GM04503 (cell line): ENCODE results near the gene DYNC1H1.
"Not testable (repeated sequence)": the region's sequence is repeated elsewhere in the genome, so short reads cannot be mapped to it uniquely, and the experiment has no call there.

ENCODE experiments used
- DNase-seq: peaks from one replicate; pipeline ENCODE4 v3.0.0-alpha.2; 2012; ENCODE audit warnings: low read depth

The DYNC1H1 gene

GRCh38 chr14:102063808-102064429 is 99.5 kb downstream of the DYNC1H1 start:
- no peak for DNase-seq

- DNase-seq = not testable (repeated sequence)
These were observed 100.2 kb downstream of the DYNC1H1 start for GRCh38 chr14:102064590-102064989.

DNA sequence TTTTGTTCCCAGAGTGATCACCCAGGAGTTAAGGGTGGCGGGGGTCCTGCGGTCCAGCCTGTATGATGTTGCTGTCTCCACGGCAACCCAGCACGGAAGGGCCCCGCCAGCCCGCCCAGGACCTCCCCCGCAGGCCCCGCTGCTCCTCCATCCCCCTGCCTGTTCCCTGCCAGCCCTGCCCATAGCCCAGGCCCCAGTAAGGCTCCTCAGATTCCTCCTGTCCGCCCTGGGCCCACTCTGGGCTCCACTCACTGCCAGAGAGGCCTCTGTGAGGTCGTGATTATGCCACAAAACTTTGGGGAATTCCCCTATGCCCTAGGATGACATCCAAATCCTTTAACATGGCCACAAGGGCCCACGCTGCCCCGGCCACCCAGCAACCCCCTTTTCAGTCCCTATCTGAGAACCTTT is 101.7 kb downstream of the DYNC1H1 start:
- DNase-seq = no peak

DNA sequence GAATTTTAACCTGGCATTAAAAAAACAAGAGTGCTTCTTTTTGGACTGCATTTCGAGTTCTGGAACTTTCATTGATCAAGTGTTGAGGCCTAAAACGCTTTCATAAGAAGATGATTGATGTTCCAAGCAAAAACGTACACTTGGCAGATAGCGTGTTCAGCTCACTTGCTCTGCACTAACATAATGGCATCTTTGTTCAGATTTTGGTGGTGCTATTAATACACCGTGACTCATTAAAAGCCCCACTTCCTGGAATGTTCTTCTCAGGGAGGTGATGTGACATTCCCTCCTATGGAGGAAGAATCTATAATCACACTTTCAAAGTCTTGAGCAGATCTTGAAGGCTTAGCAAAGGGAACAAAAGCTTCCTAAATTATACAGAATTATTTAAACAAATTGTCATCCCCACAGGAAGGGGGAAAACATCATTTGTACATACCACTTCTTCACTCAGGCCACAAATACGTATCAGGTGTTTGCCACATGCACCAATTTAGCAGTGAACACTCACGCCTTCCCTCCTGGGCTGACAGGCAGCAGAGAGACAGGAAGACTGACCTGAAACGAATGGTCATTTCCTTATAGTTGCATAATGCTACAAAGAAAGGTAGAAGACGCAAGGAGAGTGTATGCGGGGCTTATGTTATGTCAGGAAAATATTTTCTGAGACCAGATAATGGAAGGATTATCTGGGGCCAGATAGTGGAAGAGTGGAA is 107.1 kb downstream of the DYNC1H1 start:
- no peak for DNase-seq

DNA sequence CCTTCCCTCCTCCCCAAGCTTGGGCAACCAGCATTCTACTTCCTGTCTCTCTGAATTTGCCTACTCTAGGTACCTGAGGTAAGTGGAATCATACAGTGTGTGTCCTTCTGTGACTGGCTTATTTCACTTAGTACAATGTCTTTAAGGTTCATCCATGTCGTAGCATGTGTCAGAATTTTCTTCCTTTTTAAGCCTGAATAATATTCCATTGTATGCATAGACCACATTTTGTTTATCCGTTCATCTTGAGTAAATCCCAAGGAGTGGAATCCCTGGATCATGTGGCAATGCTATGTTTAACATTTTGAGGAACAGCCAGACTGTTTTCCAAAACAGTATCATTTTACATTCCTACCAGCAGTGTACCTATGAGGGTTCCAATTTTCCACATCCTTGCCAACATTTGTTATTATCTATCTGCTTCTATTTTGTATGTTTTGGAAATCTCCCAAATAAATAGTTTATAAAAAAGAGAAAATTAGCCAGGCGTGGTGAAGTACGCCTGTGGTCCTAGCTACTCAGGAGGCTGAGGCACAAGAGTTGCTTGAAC is 110.1 kb downstream of the DYNC1H1 start:
- DNase-seq = no peak

- DNase-seq = no peak
These were observed 110.8 kb downstream of the DYNC1H1 start for GRCh38 chr14:102075155-102075554.

DNA sequence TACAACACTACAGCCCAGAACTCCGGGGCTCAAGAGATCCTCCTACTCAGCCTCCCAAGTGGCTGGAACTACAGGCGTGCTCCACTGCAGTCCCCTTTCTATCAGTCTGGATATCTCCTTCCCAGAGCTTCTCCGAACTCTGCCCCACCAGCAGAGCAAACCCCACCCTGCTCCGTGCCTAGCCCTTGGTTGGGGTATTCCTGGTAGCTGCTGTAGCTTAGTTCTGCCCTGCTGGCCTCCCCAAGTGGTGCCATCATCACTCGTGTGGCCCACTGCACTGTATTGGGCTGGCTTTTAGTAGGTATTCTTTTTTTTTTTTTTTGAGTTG is 113.0 kb downstream of the DYNC1H1 start:
- no peak for DNase-seq

DNA sequence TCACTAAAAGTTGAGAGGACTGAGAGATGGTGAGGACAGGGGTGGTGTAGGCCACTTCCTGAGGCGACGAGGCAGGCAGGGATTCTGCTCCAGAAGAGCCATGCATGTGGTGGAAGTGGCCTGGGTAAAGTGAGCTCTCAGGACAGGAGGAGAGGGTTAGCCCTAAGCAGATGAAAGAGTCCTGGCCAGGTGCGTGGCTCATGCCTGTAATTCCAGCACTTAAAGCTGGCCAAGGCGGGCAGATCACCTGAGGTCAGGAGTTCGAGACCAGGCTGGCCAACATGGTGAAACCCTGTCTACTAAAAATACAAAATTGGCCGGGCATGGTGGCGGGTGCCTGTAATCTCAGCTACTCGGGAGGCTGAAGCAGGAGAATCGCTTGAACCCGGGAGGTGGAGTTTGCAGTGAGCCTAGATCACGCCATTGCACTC is 114.0 kb downstream of the DYNC1H1 start:
- DNase-seq = not testable (repeated sequence)

GRCh38 chr14:102078831-102079699 is 114.7 kb downstream of the DYNC1H1 start:
- DNase-seq = no peak

GRCh38 chr14:102079700-102079979 is 115.3 kb downstream of the DYNC1H1 start:
- no peak for DNase-seq

DNA sequence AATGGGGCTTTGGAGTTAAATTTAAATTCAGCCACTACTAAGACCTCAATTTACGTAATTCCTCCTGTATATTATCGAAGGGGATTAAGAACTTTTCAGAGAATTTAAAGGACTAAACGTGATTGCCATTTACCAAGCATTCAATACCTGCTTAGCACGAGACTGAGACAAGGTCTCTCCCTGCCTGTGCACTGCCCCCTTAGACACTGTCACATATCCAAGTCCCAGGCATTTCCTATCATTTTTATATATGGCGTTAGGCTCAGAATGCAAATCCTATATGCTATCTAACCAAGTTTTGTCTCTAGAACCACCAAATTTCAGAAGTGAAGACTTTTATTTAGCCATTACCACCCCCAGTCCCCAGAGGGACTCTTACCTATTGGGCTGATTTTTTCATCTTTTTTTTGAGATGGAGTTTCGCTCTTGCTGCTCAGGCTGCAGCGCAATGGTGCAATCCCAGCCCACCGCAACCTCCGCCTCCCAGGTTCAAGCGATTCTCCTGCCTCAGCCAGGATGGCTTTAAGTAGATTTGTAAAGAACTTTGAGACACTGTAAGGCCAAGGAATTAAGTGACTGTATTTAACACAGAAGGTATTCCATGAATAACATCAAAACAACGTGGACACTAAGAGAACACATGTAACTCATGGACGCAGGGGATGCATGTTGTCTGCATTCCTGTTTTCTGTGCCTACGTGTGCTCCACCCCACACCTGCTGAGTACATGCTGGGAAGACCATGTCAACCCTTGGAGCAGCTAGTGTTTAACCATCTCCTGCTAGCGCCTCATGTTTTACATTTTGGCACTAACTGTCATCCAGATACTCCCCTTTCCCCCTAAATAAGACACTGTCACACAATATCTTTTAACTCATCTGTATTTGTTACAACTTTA is 116.1 kb downstream of the DYNC1H1 start:
- DNase-seq = no peak

DNA sequence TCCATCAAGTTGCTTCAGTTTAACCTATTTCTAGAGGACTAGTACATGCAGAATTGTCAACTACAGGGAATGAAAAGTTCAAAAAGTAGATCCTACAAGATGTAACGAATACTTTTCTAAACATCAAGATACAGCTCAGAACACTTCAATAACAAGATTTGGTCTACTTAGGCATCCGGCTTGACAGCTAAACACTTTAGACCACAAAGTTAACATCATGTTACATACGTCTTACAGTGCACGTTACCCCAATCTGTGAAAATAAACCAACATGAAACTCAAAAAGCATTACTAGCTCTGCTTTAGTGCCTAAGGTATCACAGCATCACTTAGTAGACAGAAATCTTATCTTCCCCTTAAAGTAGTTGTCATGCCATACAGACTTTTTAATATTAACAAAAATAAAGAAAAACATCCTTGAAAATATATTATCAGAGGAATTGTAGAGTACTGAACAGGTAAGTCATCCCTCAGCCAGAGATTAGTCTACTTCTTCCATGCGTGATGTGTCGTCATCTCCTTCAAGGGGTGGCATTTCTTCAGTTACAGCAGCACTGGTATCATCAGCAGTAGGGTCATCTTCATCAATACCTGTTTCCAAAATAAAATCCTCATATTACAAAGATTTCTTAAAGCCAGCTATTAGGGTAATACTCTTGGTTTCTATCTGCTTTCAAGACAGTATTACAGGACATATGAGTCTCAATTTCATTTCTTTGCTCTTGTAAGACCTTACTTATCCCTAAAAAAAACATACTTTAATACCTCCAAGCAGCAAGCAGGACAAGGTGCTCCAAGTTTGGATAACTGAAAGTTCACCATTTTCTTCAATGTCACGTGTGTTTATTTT is 117.1 kb downstream of the DYNC1H1 start:
- DNase-seq = no peak

- DNase-seq = not testable (repeated sequence)
These were observed 120.1 kb downstream of the DYNC1H1 start for GRCh38 chr14:102084522-102084921.

GRCh38 chr14:102084931-102085330 is 120.6 kb downstream of the DYNC1H1 start:
- DNase-seq = no peak

- DNase-seq = no peak
These were observed 121.1 kb downstream of the DYNC1H1 start for GRCh38 chr14:102085488-102085887.

- peak; percentile 19 for DNase-seq
These were observed 121.8 kb downstream of the DYNC1H1 start for GRCh38 chr14:102085948-102086708.

DNA sequence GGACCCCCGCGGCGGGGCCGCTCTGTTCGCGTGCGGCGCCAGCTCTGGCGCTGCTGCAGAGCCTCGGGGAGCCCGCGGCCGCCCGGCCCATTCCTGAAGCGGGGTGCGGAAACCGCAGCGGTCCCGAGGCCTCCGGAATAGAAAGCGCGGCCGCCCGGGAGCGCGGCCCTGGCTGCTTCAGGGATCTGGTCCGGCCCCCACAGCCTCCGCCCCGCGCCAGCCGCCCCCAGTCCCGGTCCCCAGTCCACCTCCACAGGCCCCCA is 122.3 kb downstream of the DYNC1H1 start:
- DNase-seq = no peak

- peak; percentile 45 for DNase-seq
These were observed 122.8 kb downstream of the DYNC1H1 start, which contains the start of gene HSP90AA1 for GRCh38 chr14:102086972-102087761. Gene HSP90AA1, minus strand, starts transcription at chr14:102087044. Its CDS starts 666 bp downstream, at chr14:102086378.

- peak; percentile 6 for DNase-seq
These were observed 123.3 kb downstream of the DYNC1H1 start for GRCh38 chr14:102087762-102088011.
